ENCODE measurements around the gene SNAPIN.
"Not testable (repeated sequence)": the region's sequence is repeated elsewhere in the genome, so short reads cannot be mapped to it uniquely, and the experiment has no call there.

The SNAPIN gene

GRCh38 chr1:153667439-153667838 lies 8.9 kb downstream of the SNAPIN start:
- Histone ChIP-seq H3F3A (ENCODE audit: control insufficient read depth, insufficient read depth) (peaks cover 45% of the 10 kb centered on the region), H3K9me3 (ENCODE audit: control insufficient read depth, insufficient read depth, low read length) (no peaks in the 10 kb centered on the region), H3K79me2 (ENCODE audit: control insufficient read depth, low read length) (peaks cover 37% of the 10 kb centered on the region), H4K20me1 (ENCODE audit: control insufficient read depth, insufficient read depth, low read depth, low read length) (no peaks in the 10 kb centered on the region), H3K4me1 (ENCODE audit: control insufficient read depth, low read length) (peaks cover 21% of the 10 kb centered on the region), H3K4me2 (ENCODE audit: low read length) (no peak overlapping the region), H3K4me3 (ENCODE audit: low read length) (no peak overlapping the region), H3K27ac (ENCODE audit: low read depth, low read length) (no peak overlapping the region), H3K36me3 (ENCODE audit: control insufficient read depth, low read length) (peaks cover 83% of the 10 kb centered on the region), H3K9me2 (replicated peaks; ENCODE audit: control insufficient read depth, low read length) (no peaks in the 10 kb centered on the region), H3K27me3 (ENCODE audit: control insufficient read depth, low read length) (no peaks in the 10 kb centered on the region)
- no peak for TF ChIP-seq EZH2phosphoT487 (IDR thresholded peaks at IDR 0.05; ENCODE audit: borderline replicate concordance, low read length)
- TF ChIP-seq CTCF (IDR thresholded peaks at IDR 0.05; ENCODE audit: low read depth, low read length, poor library complexity, severe bottlenecking), result no peak

- Histone ChIP-seq H3F3A (ENCODE audit: control insufficient read depth, insufficient read depth) (peaks cover 34% of the 10 kb centered on the region), H3K4me2 (ENCODE audit: low read length) (peak overlapping the region; percentile 93), H3K36me3 (ENCODE audit: control insufficient read depth, low read length) (peaks cover 71% of the 10 kb centered on the region), H3K4me1 (ENCODE audit: control insufficient read depth, low read length) (peaks cover 21% of the 10 kb centered on the region), H3K79me2 (ENCODE audit: control insufficient read depth, low read length) (peaks cover 37% of the 10 kb centered on the region)
- not testable (repeated sequence) for H3K27ac ChIP-seq (ENCODE audit: low read depth, low read length); H4K20me1 ChIP-seq (ENCODE audit: control insufficient read depth, insufficient read depth, low read depth, low read length); H3K9me3 ChIP-seq (ENCODE audit: control insufficient read depth, insufficient read depth, low read length); H3K4me3 ChIP-seq (ENCODE audit: low read length); H3K27me3 ChIP-seq (ENCODE audit: control insufficient read depth, low read length); H3K9me2 ChIP-seq (replicated peaks; ENCODE audit: control insufficient read depth, low read length)
These were observed 10.2 kb downstream of the SNAPIN start for GRCh38 chr1:153668672-153669071.

- H3K4me2 ChIP-seq (ENCODE audit: low read length), result peak overlapping the region; percentile 93
- H3F3A ChIP-seq (ENCODE audit: control insufficient read depth, insufficient read depth), result peaks cover 25% of the 10 kb centered on the region
- TF ChIP-seq CTCF (IDR thresholded peaks at IDR 0.05; ENCODE audit: low read depth, low read length, poor library complexity, severe bottlenecking) (no peak), EZH2phosphoT487 (IDR thresholded peaks at IDR 0.05; ENCODE audit: borderline replicate concordance, low read length) (no peak)
- H3K27ac ChIP-seq (ENCODE audit: low read depth, low read length), result no peak overlapping the region
- H3K4me3 ChIP-seq (ENCODE audit: low read length), result peak overlapping the region; percentile 91
- peaks cover 37% of the 10 kb centered on the region for H3K79me2 ChIP-seq (ENCODE audit: control insufficient read depth, low read length)
- H3K9me2 ChIP-seq (replicated peaks; ENCODE audit: control insufficient read depth, low read length), result no peaks in the 10 kb centered on the region
- no peaks in the 10 kb centered on the region for H4K20me1 ChIP-seq (ENCODE audit: control insufficient read depth, insufficient read depth, low read depth, low read length)
- H3K4me1 ChIP-seq (ENCODE audit: control insufficient read depth, low read length), result peaks cover 21% of the 10 kb centered on the region
- H3K9me3 ChIP-seq (ENCODE audit: control insufficient read depth, insufficient read depth, low read length), result no peaks in the 10 kb centered on the region
- H3K27me3 ChIP-seq (ENCODE audit: control insufficient read depth, low read length), result no peaks in the 10 kb centered on the region
- H3K36me3 ChIP-seq (ENCODE audit: control insufficient read depth, low read length), result peaks cover 61% of the 10 kb centered on the region
These were observed 11.1 kb downstream of the SNAPIN start for GRCh38 chr1:153669606-153670005.

- H3K79me2 ChIP-seq (ENCODE audit: control insufficient read depth, low read length), result peaks cover 37% of the 10 kb centered on the region
- H3K27ac ChIP-seq (ENCODE audit: low read depth, low read length), result peak overlapping the region; percentile 55
- TF ChIP-seq EZH2phosphoT487 (IDR thresholded peaks at IDR 0.05; ENCODE audit: borderline replicate concordance, low read length), result no peak
- TF ChIP-seq CTCF (IDR thresholded peaks at IDR 0.05; ENCODE audit: low read depth, low read length, poor library complexity, severe bottlenecking), result no peak
- no peaks in the 10 kb centered on the region for H3K27me3 ChIP-seq (ENCODE audit: control insufficient read depth, low read length)
- peaks cover 21% of the 10 kb centered on the region for H3K4me1 ChIP-seq (ENCODE audit: control insufficient read depth, low read length)
- no peaks in the 10 kb centered on the region for H3K9me3 ChIP-seq (ENCODE audit: control insufficient read depth, insufficient read depth, low read length)
- H4K20me1 ChIP-seq (ENCODE audit: control insufficient read depth, insufficient read depth, low read depth, low read length), result no peaks in the 10 kb centered on the region
- peak overlapping the region; percentile 91 for H3K4me3 ChIP-seq (ENCODE audit: low read length)
- peaks cover 18% of the 10 kb centered on the region for H3F3A ChIP-seq (ENCODE audit: control insufficient read depth, insufficient read depth)
- H3K4me2 ChIP-seq (ENCODE audit: low read length), result peak overlapping the region; percentile 93
- no peaks in the 10 kb centered on the region for H3K9me2 ChIP-seq (replicated peaks; ENCODE audit: control insufficient read depth, low read length)
- peaks cover 54% of the 10 kb centered on the region for H3K36me3 ChIP-seq (ENCODE audit: control insufficient read depth, low read length)
These were observed 11.9 kb downstream of the SNAPIN start for GRCh38 chr1:153670257-153670858.

Measured in DOHH2 (cell line).